SIG-M5 (cell line): ENCODE results near the gene NALF2.

Source experiments
- DNase-seq: peaks from one replicate; lab custom pipeline; 2025; lab: John Stamatoyannopoulos, UW

Gene NALF2

DNA sequence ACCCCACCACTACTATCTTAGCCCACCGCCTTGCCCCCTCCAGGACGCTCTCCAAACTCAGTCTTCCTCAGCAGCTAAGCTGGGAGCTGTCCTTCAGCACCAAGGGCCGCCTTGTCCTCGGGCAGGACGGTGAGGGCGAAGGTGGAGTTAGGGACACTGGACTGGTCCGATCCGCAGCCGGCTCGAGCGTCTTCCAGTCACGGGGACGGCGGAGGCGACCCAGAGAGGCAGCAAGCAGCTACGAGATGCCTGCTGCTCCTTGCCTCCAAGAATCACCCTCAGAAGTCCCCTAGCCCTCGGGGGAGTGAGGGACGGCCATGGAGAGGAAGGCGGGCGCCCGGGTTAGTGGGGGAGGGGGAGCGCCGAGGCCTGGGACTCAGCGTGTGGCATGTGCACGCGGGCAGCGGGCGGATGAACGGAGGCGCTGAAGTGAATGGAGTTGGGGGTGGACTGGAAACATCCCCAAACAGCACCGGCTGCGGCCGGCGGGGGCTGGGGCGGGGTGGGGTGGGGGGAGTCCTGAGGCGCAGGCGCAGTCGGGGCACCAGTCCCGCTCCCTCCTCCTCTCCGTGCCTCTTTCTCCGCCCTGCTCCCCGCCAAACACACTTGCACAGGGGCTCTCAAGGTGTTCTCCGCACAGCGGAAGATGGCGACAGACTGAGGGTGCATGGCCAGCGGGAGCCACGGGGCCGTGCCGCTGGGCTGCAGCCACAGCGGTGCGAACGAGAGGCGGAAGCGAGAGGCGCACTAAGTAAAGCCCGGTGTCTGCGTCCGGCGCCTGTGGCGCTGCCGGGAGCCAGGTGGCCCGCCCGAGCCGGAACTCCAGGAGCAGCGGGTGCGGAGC, at the start of gene NALF2:
Gene NALF2, plus strand, starts transcription at position 545 of the 844 bp plus-strand sequence. CDS start 957 bp downstream, outside the sequence.
- no peak for DNase-seq

DNA sequence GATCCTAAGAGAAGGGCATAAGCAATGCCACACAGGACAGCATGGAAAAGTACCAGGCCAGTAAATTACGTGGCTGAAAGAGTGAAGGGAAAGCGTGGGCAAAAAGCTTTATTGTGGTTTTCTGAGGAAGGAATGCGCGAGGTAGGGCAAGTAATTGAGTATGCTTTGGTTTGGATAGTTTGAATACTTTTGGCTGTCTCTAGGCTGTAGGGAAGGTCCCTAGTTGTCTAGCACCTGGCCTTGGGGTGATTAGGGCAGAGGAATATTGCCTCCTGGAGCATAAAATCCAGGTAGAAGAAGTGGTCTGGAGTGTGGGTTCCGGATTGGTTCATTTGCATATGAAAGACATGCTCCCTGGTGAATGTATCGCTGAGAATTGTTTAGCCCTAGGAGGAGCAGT, 46.4 kb upstream of the NALF2 start:
- no peak for DNase-seq

DNA sequence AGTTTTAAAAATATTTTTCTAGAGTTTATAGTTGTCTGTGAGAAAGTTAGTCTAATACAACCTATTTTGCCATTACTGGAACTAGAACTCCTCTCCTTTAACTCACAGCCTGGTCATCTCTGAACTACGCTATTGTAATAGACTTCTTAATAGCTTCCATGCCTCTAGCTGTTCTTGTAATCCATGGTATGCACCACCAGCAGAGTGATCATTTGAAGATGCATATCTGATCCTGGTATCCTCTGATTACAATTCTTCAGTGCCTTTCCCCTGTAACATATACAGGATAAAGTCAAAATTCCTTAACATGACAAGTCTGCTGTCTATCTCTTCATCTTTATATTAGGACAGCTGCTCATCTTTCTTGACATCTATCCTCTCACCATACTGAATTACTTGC, 37.6 kb upstream of the NALF2 start:
- no peak for DNase-seq

DNA sequence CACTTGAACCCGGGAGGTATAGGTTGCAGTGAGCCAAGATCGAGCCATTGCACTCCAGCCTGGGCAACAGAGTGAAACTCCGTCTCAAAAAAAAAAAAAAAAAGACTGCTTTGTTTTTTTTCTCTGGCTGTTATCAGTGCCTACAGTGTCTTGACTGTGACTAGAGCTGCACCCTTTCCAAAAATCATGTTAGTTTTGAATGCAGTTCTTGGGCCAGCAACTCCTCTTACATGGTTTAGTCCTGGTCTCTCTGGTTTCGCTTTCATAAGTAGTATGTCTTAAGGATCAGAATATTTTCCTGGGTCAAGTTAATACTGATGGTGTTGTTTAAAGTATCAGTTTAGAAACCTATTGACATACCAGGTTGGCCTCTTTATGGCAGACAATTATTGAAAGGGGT, 34.2 kb upstream of the NALF2 start:
- DNase-seq: no peak

DNA sequence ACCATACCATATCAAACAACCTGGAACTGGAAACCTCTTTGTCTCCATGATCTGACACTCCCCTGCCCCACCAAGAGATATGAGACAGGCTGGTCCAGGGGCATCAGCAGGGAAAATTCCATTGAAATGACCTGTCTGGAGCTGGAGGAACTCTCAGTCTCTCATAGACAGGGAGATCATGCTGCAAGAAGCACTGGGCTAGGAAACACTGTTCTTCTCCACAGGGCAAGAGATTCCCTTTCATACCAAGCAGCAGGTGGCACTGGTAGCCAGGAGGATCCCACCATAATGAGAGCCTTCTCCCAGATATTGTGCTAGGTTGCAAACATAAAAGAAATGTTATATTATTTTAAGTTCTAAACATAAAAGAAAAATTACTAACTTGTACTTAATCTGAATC, 14.5 kb upstream of the NALF2 start:
- DNase-seq: no peak

DNA sequence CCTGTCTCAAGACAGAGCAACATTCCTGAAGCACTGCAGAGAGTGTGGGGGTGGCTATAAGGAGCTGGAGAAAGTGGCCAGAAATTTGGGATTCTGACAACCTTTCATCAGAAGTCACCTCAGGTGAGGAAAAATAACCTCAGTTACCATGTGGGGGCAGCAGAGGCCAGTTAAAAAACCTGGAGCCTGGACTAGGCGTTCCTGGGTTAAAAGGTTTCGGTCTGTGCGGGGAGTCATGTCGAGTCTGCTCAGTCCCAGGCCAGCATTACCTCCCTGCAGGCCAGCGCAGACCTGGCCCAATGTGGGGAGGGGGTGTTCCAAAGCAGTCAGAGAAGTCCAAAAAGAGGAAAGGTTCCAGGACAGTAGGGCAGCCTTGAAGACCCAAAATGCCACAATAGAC, 10.9 kb upstream of the NALF2 start:
- no peak for DNase-seq

DNA sequence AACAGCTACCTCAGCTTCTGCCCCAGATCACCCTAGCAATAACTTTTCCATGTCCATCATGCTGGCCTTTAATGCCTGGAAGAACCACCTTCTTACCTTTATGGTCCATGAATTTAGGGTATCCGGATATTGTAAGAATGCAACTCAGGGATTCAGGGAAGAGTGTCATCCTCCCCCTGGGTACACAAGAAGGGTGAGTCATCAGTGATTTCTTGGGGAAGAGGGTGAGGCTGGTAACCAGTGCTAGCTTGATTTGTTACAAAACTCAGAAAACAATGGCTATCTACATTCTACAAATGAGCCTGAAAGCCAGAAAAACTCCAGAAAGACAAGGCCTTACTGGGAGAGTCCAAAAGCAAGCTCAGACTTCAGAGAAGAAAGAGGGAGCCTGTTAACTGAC, 10.4 kb upstream of the NALF2 start:
- no peak for DNase-seq

DNA sequence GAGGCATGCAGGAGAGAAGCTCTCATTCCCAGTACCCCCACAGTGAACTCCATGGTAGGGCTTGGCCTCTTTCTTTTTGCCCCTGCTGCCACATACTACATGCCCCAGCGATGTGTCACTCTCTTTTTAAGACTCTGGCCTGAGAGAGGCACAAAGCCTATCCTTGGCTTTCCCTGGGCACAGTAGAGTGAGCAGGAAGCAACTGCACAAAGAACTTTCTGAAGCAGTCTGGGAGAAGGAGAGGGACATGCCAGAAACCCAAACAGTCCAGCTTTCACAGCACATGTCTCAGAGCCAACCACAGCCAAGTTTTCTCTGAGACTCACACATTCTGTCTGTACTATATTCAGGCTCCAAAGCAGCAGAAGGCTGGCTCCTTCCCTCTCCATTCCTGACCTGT, 7.9 kb upstream of the NALF2 start:
- no peak for DNase-seq

DNA sequence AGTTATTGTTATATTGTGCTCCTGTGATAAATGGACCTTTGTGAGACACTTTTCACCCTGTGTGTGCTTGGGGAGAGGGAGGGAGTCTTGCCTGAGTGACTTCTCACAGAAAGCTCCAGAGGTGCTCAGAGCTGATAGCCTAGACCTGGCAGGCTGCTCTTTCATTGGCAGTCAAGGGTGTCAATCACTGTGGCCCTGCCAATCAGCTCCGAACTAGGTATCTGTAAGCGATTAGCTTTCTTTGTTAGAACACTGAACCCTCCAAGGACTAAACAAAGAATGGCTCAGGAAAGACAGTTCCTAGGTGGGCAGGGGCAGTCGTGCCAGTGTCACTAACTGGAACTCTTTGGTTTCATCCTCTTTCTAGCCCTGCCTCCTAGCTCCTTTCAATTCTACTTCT, 2.7 kb upstream of the NALF2 start:
- DNase-seq: no peak

DNA sequence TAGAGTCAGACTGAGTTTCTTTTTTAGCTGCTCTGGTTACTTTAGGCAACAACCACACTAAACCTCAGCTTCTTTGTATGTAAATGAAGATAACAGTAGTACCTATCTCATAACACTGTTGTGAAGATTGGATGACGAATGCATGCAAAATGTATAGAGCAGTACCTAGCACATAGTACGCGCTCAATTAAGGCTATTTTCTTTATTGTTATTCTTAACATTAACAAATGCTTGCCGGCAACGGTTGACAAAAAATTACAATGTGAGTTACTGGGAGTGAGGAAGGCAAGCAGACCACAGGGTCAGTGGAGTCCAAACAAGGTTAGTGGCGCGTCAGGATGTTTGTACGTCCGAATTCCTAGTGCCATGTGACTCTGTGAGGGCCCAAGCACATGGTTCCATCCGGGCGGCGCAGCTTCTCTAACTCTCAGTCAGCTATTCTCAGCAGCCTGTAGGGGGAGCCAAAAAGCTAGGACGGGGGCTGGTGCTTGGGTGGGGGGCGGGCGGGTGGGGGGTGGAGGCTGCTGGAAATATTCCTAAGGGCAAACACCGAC, 821 bp upstream of the NALF2 start:
- no peak for DNase-seq

DNA sequence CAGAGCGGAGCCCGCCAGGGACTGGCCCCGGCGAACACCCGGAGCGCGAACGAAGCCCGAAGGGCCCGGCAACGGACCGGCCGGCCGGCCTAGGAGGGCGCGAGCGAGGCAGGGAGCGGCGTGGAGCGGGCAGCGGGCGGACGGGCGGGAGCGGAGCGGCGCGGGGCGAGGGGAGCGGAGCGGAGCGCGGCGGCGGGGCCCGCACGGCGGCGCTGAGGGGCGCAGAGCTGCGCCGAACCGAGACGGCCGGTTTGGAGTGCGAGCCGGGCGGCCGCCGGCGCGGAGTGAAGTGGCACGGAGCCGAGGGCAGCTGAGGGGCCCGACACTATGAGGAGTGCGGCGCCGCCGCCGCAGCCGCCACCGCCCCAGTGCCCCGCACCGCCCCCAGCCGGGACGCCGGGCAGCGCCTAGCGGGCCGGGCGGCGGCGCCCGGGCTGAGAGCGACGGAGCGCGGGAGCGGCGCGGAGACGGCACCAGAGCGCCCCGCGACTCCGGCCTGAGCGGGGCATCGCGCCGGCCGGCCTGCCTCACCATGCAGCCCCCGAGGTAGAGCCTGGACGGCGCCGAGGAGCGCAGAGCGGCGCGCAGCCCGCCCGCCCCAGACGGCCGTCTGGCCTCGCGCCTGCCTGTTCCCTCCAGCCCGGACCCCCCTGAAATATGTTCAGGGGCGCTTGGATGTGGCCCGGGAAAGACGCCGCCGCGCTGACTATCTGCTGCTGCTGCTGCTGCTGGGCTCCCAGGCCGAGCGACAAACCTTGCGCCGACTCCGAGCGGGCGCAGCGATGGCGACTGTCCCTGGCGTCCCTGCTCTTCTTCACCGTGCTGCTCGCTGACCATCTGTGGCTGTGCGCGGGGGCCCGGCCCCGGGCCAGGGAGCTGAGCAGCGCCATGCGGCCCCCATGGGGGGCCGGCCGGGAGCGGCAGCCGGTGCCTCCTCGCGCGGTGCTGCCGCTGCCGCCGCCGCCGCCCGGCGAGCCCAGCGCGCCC, 793 bp downstream of the NALF2 start:
- no peak for DNase-seq

DNA sequence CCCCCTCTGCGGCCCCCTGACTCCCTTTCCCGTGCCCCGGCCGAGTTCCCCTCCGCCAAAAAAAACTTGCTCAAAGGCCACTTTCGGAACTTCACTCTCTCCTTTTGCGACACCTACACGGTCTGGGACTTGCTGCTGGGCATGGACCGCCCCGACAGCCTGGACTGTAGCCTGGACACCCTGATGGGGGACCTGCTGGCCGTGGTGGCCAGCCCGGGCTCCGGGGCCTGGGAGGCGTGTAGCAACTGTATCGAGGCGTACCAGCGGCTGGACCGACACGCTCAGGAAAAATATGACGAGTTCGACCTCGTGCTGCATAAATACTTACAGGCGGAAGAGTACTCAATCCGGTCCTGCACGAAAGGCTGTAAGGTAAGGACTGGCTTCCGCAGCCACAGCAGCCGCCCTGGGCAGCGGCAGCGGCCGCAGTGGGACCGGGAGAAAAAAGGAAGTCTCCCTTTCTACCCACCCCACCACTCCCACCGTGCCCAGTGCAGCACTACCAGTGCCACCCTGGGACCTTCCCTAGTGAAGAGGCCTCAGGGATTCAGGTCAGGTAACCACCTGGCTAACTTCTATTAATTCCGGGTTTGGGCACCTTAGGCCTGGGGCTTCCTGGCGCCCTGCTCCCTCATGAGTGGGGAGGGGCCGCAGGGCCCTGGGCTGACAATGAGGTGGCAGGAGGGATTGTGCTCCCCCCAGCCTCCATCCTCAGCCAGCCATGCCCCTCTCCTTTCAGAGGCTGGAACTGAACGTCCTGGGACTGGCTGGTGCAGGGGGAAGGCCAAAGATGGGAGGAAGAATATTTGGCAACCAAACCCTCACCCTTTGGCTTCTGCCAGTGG, 1.9 kb downstream of the NALF2 start:
- no peak for DNase-seq

DNA sequence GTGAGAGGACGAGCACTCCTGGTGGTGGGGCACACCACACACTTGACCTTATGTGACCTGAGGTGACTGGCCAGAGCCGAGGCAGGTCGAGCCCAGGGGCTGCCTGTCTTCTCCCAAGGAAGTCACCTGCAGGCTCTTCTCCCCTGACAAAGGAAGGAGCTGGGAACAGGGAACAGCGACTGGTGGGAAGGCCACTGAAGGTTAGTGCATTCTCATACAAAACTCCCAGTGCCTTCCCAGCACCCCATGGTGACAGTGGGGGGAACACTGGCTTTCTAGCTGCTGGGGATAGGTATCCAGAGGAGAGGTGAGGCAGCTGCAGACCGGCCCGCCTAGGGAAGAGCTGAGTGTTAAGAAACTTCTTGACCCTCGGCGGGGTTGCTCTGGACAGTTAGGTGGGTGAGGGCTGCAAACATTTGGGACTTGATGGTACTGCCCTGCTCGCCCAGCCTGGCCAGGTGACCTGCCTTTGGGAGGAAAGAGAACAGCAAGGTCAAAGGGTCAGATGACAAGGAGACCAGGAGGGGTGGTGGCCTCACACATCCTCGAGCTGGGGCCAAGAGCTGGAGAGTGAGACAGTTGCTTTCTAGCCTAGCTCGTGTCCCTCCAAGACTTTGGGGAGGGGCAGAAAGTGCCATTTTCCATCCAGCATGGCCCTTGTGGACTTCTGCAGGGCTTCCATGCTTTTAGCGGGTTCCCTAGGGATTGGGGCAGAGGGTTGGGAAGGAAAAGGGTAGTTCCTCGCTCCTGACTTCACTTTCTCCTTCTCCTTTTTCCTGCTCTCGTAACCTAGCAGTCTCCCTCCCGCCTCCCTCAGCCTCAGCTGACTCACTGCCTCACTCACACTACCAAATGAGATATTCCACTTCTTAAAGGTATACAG, 2.7 kb downstream of the NALF2 start:
- no peak for DNase-seq

DNA sequence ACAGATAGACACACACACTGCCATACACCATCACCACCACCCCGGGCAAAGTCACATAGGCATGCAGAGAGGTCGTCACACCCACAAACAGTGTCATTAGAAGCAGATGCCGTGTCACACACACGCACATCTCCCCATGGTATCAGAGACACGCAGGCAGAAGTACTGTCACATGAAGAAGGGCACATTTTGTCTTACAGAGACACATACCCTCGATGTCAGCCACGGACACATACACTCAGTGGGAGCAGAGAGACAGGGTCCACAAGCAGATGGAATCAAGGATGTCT, 3.3 kb downstream of the NALF2 start:
- DNase-seq: no peak

DNA sequence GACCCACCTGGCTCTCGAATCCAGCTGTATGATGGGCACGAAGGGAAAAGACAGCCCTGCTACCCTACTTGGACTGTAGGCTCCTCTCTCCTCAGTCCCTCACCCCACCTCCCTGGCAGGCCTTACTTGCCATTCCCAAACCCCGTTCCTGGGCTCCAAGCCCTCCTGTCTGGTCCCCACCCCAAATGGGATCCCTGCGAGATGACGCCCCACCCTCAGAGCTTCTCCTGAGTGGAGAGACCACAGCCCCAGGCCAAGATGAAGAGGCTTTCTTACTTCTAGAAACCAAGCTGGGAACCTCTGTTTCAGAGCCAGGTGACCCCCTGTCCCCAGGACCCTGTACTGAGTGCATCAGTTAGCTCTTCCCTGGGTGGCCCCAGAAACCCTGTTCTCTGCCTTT, 4.5 kb downstream of the NALF2 start:
- DNase-seq: no peak

DNA sequence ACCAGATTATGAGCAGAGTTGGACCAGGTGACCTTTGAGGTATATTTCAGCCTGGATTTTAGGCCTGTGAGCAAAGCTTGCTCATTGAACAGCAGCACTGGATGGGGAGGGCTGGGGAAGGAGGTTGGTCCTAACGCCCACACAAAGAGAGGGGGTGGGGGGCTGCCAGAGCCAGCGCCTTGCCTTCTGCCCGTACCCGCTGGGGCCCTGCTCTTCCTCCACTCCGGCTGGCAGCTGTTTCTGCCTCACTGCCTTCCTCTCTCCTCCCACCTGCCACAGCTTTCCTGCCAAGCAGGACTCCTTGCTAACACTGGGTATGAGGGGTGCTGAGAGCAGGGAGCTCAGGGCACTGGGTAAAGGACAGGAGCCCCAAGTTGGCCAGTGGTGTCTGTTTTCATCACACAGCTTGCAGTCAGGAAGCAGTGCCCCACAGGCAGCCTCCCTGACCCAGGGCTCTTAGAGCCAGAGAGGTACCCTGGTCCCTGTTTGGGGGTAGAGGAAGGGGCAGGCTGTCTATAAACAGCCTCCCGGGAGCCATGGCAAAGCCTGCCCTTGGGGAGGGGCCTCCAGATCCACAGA, 6.1 kb downstream of the NALF2 start:
- DNase-seq: no peak

DNA sequence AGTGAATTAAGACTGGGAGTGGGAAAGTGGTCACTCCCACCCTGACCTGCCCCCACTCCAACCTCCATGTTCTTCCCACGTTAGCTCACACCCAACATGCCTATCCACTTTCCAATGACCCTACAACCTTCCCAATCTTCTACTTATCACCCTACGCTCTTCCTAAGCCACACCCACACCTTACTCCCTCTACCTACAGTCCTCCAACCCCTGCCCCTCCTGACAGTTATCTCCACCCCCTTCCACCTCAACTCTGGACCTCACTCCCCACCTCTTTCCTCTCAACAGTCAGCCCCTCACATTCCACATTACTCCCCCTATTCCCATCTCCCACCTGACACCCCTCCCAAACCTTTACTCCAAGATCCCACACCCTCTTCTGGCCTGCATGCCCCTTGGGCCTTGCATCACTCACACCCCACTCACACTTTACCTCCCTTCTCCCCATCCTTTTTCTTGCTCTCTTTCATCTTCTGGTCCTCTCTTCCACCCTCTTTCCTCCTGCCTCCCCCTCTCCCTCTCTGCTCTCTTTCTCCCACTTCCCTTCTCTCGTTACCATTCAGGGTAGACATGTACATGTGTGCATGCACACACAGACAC, 6.9 kb downstream of the NALF2 start:
- DNase-seq: no peak

DNA sequence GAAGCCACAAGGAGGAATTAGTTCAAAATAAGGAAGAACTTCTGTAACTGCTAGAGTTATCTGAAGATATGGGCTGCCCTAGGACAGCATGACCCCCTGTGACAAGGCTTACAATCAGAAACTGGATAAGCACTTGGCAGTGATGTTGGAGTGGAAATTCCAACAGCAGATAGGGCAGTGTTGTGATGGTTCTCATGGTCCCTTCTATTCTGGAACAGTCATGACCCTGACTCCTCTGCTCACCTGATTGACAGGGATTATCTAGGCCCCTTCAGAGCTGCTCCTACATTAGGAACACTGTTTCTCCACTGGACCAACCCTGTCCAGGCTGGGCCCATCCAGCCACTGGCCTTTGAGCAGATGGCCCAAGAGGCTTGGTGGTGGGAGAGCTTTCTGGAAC, 17.9 kb downstream of the NALF2 start:
- DNase-seq: no peak

DNA sequence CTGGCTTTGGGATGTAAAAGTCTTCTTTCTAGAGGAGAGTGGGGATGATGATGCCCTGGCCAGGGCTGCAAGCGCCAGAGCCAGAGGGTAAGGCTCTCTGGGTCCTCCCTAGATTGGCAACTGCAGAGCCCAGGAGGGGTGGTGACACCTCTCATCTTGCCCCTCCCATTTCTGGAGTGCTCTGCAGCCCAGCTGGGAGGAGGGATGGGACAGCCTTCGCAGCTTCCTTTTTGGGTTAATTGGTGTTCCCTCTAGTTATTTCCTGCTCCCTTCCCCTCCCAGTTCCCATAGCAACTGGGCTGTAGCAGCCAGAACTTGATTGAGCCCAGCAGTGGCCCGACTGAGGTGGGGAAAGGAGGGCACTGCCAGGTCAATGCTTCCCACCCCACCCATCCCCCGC, 19.2 kb downstream of the NALF2 start:
- DNase-seq: no peak

DNA sequence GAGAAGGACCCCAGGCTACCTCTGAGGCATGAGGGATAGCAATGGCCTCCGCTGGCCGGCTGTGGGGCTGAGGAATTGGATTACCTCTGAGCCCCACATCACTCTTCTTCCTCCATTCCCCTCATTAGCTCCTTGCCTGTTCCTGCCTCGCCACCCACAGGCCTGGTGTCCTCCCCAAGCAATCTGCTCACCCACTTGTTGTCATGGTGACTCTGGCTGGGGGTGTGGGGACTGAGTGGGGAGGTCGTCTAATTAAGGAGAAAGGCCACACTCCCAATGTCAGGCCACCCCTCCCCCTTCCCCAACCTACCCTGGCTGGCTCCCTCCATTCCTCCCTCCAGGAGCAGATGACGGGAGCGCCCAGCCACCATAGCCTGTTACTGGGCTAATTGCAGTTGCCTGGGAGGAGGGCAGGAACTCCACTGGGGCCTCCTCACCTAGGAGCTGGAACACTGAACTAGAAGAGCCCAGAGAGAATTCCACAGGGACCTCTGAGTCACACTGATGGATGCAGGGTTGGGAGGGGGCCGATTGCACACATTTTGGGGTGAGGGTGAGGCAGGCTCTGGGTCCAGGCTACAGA, 20.7 kb downstream of the NALF2 start:
- no peak for DNase-seq
